Stimulated activated CD4-positive, alpha-beta T cell treated with anti-CD3 and anti-CD28 coated beads, Interleukin-4, amount 100 ng/mL, for 1 hour (primary cell): ENCODE results near the gene KCTD5.
"Not testable (repeated sequence)": the region's sequence is repeated elsewhere in the genome, so short reads cannot be mapped to it uniquely, and the experiment has no call there.

Source experiments
- DNase-seq: peaks from one replicate; pipeline ENCODE4 v3.0.0-alpha.2; 2020

The KCTD5 gene, protein sequence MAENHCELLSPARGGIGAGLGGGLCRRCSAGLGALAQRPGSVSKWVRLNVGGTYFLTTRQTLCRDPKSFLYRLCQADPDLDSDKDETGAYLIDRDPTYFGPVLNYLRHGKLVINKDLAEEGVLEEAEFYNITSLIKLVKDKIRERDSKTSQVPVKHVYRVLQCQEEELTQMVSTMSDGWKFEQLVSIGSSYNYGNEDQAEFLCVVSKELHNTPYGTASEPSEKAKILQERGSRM

DNA sequence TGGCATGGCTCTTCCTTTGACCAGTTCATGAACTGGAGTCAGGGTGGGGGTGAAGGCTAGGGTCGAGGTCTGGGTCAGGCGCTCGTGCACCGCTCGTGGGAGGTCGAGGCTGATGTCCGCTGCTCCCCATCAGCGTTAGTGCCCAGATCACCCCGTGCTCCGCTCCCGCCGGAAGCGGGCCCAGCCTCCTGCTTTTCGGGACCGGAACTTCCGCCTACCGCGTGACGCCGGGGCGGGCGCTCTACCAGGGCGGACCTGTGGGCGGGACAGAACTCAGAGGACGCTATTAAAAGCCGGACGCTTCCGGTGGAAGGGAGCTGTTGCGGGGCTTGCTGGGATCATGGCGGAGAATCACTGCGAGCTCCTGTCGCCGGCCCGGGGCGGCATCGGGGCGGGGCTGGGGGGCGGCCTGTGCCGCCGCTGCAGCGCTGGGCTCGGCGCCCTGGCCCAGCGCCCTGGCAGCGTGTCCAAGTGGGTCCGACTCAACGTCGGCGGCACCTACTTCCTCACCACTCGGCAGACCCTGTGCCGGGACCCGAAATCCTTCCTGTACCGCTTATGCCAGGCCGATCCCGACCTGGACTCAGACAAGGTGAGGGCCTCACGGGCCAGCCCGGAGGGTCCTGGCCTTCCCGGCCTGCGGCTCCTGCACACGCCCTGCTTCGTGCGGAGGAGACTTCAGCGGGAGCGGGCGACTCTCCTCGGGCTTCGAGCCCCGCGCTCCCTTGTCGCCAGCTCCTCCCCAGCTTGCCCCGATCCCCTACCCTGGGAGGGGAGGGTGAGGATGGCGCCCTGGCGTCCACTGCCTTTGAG lies at the start of gene KCTD5:
TSS of gene KCTD5 (plus strand) at position 315 of the 813 bp plus-strand sequence. CDS start at position 341, 26 bp downstream.
- peak; percentile 97 for DNase-seq

DNA sequence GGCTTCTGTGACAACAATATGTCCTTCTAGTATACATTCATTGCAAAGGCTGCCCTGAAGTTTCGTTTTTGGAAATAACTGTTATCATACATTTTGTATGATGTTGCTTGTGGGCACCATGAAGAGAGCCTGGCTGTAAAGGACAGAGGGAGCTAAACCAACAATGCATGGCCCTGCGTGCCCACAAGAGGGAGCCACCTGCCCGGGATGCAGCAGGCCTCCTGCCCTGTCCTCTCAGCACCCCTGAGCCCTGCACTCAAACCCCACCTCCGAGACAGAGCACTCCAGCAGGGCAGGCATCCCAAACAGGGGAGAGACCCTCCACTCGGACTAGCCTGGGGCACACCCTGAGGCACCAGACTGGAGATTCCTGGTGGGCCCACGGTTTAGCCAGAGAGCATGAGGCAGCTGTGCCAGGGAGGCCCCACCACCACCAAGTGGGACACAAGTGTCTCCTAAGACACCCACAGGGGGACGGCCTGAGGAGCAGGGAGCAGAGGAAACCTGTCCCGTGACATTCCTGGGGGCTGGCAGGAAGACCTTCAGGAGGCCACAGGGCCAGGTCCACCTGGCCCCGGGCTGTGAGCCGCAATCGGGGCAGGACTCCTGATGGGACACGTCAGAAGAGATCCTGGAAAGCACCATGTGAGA lies 43.1 kb upstream of the KCTD5 start:
- peak; percentile 54 for DNase-seq

DNA sequence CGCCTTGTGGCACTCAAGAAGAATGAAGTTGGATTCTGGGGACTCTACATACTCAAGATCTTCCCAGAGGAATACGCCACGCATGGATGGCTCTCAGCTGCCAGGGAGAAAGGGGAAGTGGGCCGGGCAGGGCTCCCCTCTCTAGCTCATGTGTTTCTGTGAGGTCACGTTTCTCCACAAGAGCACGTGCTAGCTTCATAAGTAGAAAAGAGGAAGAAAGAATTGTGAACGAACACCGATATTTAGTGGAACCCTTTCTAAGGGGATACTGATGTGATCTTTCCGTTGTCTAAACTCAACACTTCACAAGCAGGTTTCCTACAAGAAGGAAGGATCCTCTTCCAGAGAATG lies 42.6 kb upstream of the KCTD5 start:
- not testable (repeated sequence) for DNase-seq

DNA sequence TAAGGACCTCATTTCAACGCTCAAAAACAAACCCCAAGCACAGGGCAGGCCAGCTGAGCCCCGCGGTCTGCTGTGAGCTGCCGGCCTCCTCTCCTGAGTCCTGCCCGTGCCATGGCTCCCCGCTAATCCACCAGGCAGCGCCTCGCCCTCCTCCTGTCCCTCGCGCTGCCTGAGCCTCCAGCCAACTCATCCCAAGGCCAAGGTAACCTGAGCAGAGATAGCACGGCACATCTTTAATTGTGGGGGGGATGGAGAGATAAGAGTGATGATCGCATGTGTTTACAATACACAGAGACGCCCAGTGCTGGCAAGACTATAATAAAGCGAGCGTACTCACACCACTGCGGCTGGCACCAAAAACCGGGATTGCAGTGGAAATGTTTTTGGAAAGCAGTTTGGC lies 39.8 kb upstream of the KCTD5 start:
- DNase-seq, result not testable (repeated sequence)

DNA sequence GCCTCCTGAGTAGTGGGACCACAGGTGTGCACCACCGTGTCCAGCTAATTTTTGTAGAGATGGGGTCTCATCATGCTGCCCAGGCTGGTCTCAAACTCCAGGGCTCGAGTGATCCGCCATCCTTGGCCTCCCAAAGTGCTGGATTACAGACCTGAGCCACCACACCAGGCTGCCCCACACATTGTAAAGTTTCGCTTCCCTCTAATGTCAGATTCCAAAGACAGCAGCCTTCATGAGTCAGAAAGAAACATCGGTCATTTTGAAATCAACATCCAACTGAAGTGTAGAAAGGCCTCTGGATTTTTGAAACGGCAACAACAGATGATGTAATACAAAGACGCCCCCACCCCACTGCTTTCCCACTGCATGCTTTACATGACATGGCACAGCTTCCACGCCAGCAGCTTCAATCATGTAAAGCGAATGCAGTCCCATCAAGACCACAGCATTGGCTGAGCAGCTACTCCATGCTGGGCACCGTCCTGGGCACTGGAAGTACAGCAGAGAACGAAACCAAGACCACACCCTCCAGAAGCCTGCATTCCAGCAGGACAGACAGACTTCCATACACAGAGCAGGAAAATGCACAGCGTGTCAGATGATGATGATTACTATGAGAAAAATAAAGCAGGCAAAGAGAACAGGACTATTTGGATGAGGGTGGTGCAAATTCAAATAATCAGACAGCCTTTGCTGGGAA lies 37.4 kb upstream of the KCTD5 start:
- DNase-seq, result not testable (repeated sequence)

DNA sequence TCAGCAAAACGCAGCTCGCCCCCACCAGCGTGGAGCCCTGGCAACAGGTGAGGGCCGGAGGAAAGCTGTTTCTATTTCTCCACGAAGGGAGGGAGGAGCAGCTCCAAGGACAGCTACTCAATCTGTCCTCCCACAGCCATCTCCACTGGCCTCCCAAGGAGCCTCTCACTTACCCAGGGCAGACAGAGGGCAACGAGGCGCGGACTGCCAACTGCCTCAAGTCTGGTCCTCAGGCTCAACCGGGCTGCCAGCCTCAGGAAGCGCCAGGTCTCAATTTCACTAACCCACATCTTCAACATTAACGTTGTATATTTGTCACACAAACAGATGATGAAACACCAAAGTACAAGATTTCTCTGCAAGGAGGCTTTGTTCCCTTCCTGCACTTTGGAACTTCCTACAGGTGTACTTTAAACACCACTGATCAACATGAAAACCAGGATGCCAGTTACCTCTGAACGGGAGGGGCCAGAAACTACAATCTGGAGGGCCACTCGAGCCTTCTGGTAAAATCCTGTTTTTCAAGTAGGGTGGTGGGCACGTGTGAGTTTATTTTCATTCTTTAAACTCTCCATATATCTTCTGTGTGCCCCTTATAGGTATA lies 31.0 kb upstream of the KCTD5 start:
- DNase-seq, result not testable (repeated sequence)

DNA sequence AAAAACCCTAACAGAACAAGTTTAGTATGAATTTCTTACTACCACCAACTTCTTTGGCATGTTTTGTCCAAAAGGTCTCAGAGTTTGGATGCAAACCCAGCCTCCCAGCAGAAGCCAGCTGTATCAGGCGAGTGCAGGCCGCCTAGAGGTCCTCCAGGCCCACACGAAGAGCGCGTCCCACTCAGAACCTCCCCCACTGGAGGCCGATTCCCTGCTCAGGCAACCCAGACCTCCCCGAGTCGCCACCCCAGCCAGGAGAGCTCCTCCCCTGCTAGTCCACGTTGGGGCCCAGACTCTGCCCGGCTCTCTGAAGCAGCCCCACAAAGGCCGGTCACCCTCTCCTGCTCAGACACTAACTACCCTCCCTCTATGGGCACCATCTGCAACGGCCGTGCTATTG lies 28.4 kb upstream of the KCTD5 start:
- not testable (repeated sequence) for DNase-seq

DNA sequence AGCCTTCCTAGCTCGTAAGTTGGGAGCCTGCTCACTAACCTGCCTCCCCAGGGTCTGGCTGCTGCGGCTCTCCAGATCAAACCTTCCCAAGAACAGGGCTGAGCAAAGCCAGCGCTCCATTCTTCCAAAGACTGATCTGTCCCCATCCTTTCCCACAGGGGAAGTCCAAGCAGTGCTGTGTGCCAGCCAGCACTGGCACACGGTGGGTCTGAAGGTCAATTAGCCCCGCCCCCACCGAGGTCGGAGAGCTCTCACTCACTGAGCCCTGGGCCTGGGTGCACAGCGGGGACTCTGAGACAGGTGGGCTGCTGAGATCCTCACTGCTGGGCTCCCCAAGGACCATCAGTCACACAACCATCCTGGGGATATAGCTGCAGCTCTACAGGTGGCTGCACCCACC lies 27.4 kb upstream of the KCTD5 start:
- DNase-seq, result not testable (repeated sequence)

DNA sequence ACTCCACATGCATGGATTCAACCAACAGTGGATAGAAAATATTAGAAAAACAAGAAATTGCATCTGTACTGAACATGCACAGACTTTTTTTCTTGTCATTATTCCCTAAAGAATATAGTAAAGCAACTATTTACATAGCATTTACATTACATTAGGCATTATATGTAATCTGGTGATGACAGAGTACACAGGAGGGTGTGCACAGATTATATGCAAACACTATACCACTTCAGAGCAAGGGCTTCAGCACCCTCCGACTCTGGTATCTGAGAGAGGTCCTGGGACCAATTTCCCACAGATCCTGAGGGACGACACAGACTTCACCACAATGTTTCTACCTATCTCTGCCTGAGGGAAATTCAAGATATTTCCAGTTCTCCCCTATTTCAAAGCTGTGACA lies 25.3 kb upstream of the KCTD5 start:
- DNase-seq, result no peak

DNA sequence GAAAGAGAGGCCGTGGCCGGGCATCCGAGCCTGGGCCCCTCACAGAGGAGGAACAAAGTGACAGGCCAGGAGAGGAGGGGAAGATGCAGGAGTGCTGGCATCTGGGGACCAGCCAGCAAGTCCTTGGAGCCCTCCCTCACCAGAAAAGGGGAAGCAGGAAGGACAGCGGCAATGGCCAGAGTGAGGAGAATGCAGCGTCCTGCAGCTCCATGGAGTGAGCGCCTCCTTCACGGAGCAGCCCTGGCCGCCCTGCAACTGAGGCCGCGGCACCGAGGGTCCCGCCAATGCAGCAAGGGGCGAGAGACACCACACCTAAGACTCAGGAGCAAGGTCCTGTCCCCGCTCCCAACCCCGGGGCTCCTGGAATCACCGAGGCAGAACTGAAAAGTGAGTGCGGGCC lies 24.5 kb upstream of the KCTD5 start:
- DNase-seq, result not testable (repeated sequence)

DNA sequence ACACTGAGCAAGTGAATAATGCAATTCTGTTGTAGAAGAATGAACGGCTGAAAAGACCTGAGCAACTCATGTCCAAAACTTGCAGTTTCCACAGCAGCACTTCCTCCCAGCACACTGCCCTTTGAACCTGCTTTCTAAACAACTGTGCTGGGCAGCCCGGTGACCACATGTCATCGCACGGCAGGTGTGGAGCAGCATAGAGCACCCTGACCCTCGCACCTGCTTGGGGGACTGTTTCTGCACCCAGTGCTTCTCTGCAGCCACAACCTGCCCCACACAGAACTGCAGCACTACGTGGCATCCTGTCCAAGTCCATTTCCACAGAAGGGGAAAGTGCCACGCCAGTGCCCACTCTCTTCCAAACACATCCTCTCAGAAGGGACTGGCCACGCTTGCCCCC lies 22.8 kb upstream of the KCTD5 start:
- DNase-seq, result not testable (repeated sequence)

DNA sequence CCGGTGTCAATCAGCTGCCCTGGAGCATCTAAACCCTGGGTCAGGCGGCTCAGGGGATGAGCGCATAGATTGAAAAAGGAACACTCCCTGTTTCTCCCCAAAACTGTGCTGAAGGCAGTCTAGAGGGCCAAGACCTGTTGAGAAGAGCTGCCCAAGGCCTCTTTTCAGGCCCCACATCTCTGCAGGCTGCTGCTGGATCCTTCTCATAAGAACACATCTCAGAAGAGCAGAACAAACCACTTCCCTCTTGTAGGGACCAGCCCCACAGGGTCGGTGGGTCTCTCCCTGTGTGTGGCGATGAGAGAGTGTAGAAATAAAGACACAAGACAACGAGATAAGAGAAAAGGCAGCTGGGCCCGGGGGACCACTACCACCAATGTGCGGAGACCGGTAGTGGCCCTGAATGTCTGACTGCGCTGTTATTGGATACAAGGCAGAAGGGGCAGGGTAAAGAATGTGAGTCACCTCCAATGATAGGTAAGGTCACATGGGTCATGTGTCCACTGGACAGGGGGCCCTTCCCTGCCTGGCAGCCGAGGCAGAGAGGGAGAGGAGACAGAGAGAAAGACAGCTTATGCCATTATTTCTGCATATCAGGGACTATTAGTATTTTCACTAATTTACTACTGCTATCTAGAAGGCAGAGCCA lies 22.2 kb upstream of the KCTD5 start:
- DNase-seq, result not testable (repeated sequence)

DNA sequence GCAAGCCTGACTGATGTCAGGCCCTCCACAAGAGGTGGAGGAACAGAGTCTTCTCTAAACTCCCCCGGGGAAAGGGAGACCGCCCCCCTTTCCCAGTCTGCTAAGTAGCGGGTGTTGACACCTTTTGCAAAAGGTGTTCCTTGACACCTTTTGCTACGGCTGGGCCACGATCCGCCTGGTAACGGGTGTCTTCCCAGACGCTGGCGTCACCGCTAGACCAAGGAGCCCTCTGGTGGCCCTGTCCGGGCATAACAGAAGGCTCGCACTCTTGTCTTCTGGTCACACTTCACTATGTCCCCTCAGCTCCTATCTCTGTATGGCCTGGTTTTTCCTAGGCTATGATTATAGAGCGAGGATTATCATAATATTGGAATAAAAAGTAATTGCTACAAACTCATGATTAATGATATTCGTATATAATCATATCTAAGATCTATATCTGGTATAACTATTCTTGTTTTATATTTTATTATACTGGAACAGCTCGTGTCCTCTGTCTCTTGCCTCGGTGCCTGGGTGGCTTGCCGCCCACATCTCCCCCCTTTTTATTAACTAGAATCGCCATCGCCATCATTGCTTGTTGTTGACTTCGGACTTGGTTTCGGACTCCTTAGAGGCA lies 21.5 kb upstream of the KCTD5 start:
- peak; percentile 26 for DNase-seq

DNA sequence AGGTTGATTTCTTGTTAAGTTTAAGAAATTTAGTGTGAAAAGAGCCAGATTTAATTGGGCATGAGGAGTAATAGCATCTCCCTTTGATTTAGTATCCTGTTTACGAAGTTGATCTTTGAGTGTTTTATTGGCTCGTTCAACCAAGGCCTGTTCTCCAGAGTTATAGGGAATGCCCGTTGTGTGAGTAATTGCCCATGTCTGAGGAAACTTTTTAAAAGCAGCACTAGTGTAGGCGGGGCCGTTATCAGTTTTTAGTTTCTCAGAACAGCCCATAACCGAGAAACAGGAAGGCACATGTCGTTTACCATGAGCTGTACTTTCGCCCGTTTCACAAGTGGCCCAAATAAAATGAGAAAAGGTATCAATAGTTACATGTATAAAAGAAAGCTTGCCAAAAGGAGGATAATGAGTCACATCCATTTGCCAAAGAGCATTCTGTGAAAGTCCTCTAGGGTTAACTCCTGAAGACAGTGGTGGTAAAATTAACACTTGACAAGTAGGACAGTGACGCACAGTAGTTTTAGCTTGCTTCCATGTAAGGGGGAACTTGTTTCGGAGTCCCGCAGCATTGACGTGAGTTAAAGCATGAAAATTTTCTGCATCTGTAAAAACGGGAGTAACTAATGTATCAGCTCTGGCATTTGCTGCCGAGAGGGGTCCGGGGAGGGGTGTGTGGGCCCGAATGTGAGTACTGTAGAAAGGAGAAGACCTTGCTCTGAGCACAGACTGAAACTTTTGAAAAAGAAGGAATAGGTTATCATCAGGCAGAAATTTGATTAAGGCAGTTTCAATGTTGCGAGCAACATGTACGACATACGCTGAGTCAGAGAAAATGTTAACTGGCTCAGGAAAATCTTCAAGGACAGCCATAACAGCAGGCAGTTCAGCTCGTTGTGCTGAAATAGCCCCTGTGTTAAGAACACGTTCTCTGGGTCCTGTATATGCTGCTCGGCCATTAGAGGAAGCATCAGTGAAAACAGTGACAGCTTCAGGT lies 18.5 kb upstream of the KCTD5 start:
- DNase-seq, result no peak

DNA sequence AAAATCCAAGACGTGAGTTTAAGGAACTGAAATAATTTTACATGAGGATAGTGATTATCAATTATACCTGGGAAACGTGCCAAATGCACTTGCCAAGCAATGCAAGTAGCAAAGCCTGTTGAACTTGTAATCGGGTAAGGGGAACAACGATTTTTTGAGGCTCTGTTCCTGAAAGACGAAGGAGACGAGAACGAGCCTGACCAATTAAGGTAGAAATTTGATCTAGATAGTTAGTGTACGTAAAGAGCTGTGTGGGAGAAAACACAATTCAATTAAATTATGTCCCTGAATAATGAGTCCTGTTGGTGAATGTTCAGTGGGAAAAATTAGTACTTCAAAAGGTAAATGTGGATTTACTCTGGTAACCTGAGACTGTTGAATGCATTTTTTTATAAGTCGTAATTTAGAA lies 17.7 kb upstream of the KCTD5 start:
- DNase-seq, result no peak

DNA sequence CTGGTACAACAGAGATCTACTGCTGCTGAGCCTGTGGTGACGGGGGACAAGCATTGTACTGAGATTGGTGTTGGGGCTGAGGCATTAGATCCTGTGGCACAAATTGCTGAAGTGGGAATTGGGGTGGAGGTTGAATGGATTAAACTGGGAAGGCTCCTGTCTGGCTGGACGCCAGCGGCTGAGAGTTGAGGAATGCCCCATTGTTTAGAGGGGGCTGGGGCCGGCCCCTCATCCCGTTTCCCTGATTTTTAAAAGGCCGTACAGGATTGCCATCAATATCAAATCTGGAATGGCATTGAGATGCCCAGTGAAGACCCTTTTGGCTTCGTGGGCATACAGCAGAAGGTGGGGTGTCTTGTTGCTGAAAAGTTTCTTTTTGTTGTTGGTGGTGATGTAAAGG lies 15.7 kb upstream of the KCTD5 start:
- not testable (repeated sequence) for DNase-seq

DNA sequence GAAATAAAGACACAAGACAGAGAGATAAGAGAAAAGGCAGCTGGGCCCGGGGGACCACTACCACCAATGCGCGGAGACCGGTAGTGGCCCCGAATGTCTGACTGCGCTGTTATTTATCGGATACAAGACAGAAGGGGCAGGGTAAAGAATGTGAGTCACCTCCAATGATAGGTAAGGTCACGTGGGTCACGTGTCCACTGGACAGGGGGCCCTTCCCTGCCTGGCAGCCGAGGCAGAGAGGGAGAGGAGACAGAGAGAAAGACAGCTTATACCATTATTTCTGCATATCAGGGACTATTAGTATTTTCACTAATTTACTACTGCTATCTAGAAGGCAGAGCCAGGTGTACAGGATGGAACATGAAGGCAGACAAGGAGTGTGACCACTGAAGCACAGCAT lies 12.7 kb upstream of the KCTD5 start:
- DNase-seq, result not testable (repeated sequence)

DNA sequence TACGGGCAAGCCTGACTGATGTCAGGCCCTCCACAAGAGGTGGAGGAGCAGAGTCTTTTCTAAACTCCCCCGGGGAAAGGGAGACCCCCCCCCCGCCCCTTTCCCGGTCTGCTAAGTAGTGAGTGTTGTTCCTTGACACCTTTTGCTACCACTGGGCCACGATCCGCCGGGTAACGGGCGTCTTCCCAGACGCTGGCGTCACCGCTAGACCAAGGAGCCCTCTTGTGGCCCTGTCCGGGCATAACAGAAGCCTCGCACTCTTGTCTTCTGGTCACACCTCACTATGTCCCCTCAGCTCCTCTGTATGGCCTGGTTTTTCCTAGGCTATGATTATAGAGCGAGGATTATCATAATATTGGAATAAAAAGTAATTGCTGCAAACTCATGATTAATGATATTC lies 12.3 kb upstream of the KCTD5 start:
- DNase-seq, result peak; percentile 63

DNA sequence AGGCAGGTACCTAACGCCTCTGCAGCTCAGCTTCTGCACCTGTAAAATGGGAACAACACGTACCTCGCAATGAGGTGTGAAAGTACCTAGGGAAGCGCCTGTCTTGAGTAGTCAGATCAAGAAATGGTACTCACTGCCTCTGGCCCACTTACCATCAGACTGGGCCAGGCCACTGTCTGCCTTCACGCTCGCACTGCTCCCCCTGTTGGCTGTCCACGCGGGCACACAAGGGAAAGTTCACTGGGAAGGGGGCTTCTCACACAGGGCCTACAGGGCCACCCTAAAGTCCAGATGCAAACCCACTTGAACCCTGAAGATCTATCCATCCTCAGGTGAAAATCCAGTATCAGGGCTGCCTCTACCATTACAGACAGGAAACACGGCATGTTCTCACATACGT lies 11.1 kb upstream of the KCTD5 start:
- not testable (repeated sequence) for DNase-seq

DNA sequence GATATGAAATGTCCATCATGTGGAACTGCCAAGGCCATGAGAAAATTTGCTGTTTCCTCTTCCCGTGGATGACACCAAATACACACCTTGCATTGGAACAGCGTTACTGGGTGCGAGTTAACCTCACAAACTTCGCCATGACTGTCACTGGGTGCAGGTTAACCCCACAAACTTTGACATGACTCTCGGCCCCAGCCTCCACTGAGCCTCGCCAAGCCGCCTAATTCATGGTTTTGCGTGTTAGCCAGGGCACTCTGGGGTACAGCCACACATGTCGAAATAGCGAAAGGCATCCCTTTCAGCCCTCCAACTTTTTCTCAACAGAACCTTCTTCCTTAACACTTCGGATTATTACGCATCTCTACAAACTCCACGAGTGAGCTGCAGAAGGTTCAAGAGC lies 10.6 kb upstream of the KCTD5 start:
- no peak for DNase-seq
